Large intestine (tissue), 3 donors: ENCODE results near the gene GPC5. TPM values are rescaled to one million over a fixed set of nuclear protein-coding genes. Genes with fewer than 3 reads are reported as not detected.
"Not testable (repeated sequence)": the region's sequence is repeated elsewhere in the genome, so short reads cannot be mapped to it uniquely, and the experiment has no call there.

Experiments
- DNase-seq, 2 donors: peaks; one replicate each; pipeline versions ENCODE4 v3.0.0 to v3.0.0-alpha.2; 2013
- H3K27ac ChIP-seq: one replicate; pipeline ENCODE4 v1.5.1; 2013; ENCODE audit warnings: low read length
- H3K27me3 ChIP-seq: 2 replicates; pipeline ENCODE4 v1.6.1; 2013; ENCODE audit warnings: low read length; ENCODE audit not compliant: control insufficient read depth, insufficient read depth
- H3K36me3 ChIP-seq: 2 replicates; pipeline ENCODE4 v1.6.1; 2013; ENCODE audit warnings: low read length; ENCODE audit not compliant: control insufficient read depth, insufficient read depth
- H3K4me1 ChIP-seq: one replicate; pipeline ENCODE4 v1.6.1; 2013; ENCODE audit warnings: low read length; ENCODE audit not compliant: control insufficient read depth, insufficient read depth
- H3K4me3 ChIP-seq: one replicate; pipeline ENCODE4 v1.5.1; 2013; ENCODE audit warnings: low read length
- H3K9me3 ChIP-seq: one replicate; pipeline ENCODE4 v1.6.1; 2013; ENCODE audit warnings: mild to moderate bottlenecking, low read depth, low read length, moderate library complexity; ENCODE audit not compliant: control insufficient read depth
- WGBS: methylation state at CpG from one replicate; pipeline ENCODE4 v1.1.5; 2013; ENCODE audit warnings: low lambda C conversion rate; ENCODE audit not compliant: insufficient coverage; 5-methylcytosine and 5-hydroxymethylcytosine counted together
- polyA plus RNA-seq: library from polyadenylated mRNA; unstranded; fragments of 120-200 nt; gene quantifications from one replicate; pipeline ENCODE4 v1.2.1, GENCODE V29; 2013

The GPC5 gene
- polyA plus RNA-seq, 1 donor: 0.42 TPM

DNA sequence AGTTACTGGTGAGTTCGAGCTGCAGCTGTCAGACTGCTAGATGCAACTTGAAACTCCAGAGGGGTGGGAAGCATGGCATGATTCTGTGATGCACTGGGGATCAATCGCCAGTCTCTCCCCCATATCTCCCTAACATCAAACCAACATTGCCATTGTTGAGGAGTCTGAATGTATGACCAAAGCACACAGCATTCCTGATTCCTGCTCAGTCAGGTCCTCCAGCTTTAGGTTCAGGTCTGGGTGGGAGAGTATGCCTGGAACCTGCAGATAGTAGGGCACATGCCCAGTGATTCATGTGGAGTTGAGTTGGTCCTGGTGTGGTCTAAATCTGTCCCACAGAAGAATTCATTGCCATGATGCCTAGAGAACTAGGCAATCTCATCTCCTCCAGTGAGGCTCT, 269.1 kb downstream of the GPC5 start:
- DNase-seq: no peak
- Histone ChIP-seq H3K9me3 (no peaks in the 10 kb centered on the region), H3K4me1 (no peaks in the 10 kb centered on the region), H3K27me3 (no peaks in the 10 kb centered on the region), H3K36me3 (no peaks in the 10 kb centered on the region), H3K27ac (no peak overlapping the region), H3K4me3 (no peak overlapping the region)
- WGBS: no CpG with 5 or more reads among the region's 2 CpGs

GRCh38 chr13:91668866-91669495, 270.6 kb downstream of the GPC5 start:
- Histone ChIP-seq H3K36me3 (no peaks in the 10 kb centered on the region), H3K9me3 (no peaks in the 10 kb centered on the region), H3K27me3 (no peaks in the 10 kb centered on the region), H3K27ac (no peak overlapping the region), H3K4me1 (no peaks in the 10 kb centered on the region), H3K4me3 (no peak overlapping the region)
- 67% methylated on average over 1 of the region's 5 CpGs for WGBS
- DNase-seq: no peak

DNA sequence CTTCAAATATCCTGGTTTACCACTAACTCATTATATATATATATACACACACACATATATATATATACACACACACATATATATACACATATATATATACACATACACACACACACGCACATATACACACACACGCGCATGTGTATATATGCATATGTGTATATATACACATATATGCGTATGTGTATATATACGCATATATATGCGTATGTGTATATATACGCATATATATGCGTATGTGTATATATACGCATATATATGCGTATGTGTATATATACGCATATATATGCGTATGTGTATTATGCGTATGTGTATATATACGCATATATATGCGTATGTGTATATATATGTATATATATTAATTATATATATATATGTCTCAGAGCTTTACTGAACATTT, 275.9 kb downstream of the GPC5 start:
- not testable (repeated sequence) for H3K36me3 ChIP-seq, H3K4me3 ChIP-seq, H3K4me1 ChIP-seq, H3K9me3 ChIP-seq, H3K27ac ChIP-seq, DNase-seq, H3K27me3 ChIP-seq
- WGBS: 100% methylated on average over 2 of the region's 15 CpGs

GRCh38 chr13:91684746-91685145, 286.3 kb downstream of the GPC5 start:
- 100% methylated on average over 2 of the region's 3 CpGs for WGBS
- DNase-seq: no peak
- H3K36me3 ChIP-seq: no peaks in the 10 kb centered on the region
- no peaks in the 10 kb centered on the region for H3K9me3 ChIP-seq
- no peaks in the 10 kb centered on the region for H3K4me1 ChIP-seq
- H3K27ac ChIP-seq: no peak overlapping the region
- no peaks in the 10 kb centered on the region for H3K27me3 ChIP-seq
- H3K4me3 ChIP-seq: no peak overlapping the region

DNA sequence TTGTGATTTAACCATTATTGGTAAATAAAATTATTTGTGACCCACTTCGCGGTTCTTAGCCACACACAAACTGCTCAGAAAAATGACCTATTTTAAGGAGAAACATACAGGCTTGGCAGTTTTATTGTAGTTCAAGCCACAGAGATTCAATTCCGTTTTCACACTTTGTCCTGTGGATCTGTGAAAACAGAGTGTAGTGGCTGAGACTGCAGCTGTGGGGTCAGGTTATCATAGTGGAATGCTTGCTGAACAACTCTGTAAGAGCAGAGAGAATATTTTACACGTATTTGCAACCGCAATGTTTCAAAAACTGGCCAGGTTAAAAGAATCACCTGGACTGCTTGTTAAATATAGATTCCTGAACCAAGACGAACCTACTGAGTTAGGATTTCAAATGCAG, 292.5 kb downstream of the GPC5 start:
- no peaks in the 10 kb centered on the region for H3K4me1 ChIP-seq
- H3K9me3 ChIP-seq: no peaks in the 10 kb centered on the region
- H3K36me3 ChIP-seq: no peaks in the 10 kb centered on the region
- DNase-seq: no peak
- H3K27me3 ChIP-seq: no peaks in the 10 kb centered on the region
- H3K27ac ChIP-seq: no peak overlapping the region
- WGBS: no CpG with 5 or more reads among the region's 6 CpGs
- H3K4me3 ChIP-seq: no peak overlapping the region

GRCh38 chr13:91693466-91693865, 295.0 kb downstream of the GPC5 start:
- DNase-seq: no peak
- Histone ChIP-seq H3K27me3 (no peaks in the 10 kb centered on the region), H3K4me3 (no peak overlapping the region), H3K4me1 (no peaks in the 10 kb centered on the region), H3K36me3 (no peaks in the 10 kb centered on the region), H3K9me3 (no peaks in the 10 kb centered on the region), H3K27ac (no peak overlapping the region)
- no CpG with 5 or more reads among the region's 11 CpGs for WGBS

DNA sequence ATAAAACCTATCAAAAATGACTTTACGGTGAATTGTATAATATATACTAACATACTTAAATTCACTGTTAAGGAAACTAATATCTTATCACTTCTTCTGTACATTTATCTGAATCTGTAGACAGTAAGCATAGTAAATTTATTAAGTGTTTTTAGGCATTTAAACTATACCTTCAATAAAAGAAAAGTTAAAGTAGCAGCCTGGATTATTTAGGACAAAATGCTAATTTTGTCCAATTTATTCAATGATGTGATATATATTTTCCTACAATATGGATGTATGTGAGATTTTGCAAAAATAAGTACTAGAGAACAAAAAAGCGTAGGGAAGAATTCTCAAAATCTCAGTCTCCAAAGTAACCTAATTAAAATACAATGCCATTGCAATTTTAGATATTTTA, 299.9 kb downstream of the GPC5 start:
- no peaks in the 10 kb centered on the region for H3K4me1 ChIP-seq
- H3K4me3 ChIP-seq: no peak overlapping the region
- 100% methylated on average over 2 of the region's 2 CpGs for WGBS

GRCh38 chr13:91698767-91699166, 300.3 kb downstream of the GPC5 start:
- Histone ChIP-seq H3K27me3 (no peaks in the 10 kb centered on the region), H3K27ac (no peak overlapping the region), H3K9me3 (no peaks in the 10 kb centered on the region), H3K36me3 (no peaks in the 10 kb centered on the region), H3K4me1 (no peaks in the 10 kb centered on the region), H3K4me3 (no peak overlapping the region)
- WGBS: no CpG with 5 or more reads among the region's 3 CpGs
- DNase-seq: no peak

More for the DNA sequence above, 299.9 kb downstream of the GPC5 start:
- H3K27ac ChIP-seq: no peak overlapping the region
- no peaks in the 10 kb centered on the region for H3K27me3 ChIP-seq
- no peaks in the 10 kb centered on the region for H3K36me3 ChIP-seq
- DNase-seq: no peak
- H3K9me3 ChIP-seq: no peaks in the 10 kb centered on the region

DNA sequence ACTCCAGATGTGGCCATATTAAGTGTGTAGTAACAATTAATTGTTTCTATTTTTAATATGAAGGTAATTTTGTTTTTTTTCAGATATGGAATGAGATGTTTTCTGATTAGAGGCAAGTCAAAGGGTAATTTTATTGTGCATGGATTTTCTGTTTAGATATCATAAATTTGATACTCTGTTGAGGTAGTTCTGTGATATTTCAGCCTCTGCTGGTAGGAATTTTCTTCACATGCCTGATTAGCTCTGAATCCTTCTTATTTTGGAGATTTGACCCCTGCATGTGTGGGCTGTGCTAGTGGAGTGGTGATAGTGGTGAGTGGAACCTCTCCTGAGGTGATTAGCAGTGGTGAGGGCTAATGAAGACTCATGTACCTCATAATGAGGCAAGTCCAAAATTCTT, 301.4 kb downstream of the GPC5 start:
- Histone ChIP-seq H3K27ac (no peak overlapping the region), H3K36me3 (no peaks in the 10 kb centered on the region), H3K9me3 (no peaks in the 10 kb centered on the region), H3K4me1 (no peaks in the 10 kb centered on the region), H3K27me3 (no peaks in the 10 kb centered on the region), H3K4me3 (no peak overlapping the region)
- no peak for DNase-seq

GRCh38 chr13:91701975-91702374, 303.6 kb downstream of the GPC5 start:
- Histone ChIP-seq H3K27ac (no peak overlapping the region), H3K4me1 (no peaks in the 10 kb centered on the region), H3K36me3 (no peaks in the 10 kb centered on the region), H3K27me3 (no peaks in the 10 kb centered on the region), H3K9me3 (no peaks in the 10 kb centered on the region), H3K4me3 (no peak overlapping the region)
- no peak for DNase-seq

DNA sequence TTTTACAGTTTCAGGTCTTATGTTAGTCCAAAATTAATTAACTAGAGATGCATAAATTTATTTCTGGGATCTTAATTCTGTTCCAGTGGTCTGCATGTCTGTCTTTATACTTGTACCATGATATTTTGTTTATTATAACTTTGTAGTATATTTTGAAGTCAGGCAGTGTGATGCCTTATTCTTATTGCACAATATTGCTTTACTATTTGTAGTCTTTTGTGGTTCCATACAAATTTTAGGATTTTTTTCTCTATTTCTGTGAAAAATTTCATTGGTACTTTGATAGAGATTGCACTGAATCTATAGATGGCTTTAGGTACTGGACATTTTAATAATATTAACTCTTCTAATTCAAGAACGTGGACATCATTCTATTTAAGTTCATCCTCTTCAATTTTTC, 304.0 kb downstream of the GPC5 start:
- no peak overlapping the region for H3K27ac ChIP-seq
- H3K27me3 ChIP-seq: no peaks in the 10 kb centered on the region
- 80% methylated on average over 1 of the region's 1 CpG for WGBS
- H3K4me3 ChIP-seq: no peak overlapping the region
- H3K9me3 ChIP-seq: no peaks in the 10 kb centered on the region
- H3K4me1 ChIP-seq: no peaks in the 10 kb centered on the region
- H3K36me3 ChIP-seq: no peaks in the 10 kb centered on the region
- DNase-seq: no peak
